Smooth muscle cell (in vitro differentiated cells): ENCODE results near the gene ZNF407. TPM values are rescaled to one million over a fixed set of nuclear protein-coding genes. Genes with fewer than 3 reads are reported as not detected.

Experiments used
- DNase-seq: peaks from one replicate; lab custom pipeline; 2025; ENCODE audit not compliant: unreplicated experiment; lab: John Stamatoyannopoulos, UW
- H2AFZ ChIP-seq: fragments of 200-600 bp; sonication (generic); 2 replicates; pipeline ENCODE4 v1.6.0; 2016; ENCODE audit warnings: antibody characterized with exemption, low read depth, mild to moderate bottlenecking
- H3F3A ChIP-seq: fragments of 200-600 bp; sonication (generic); 2 replicates; pipeline ENCODE4 v1.6.0; 2017; ENCODE audit warnings: antibody characterized with exemption, low read depth
- H3K27ac ChIP-seq: fragments of 200-600 bp; sonication (generic); 2 replicates; pipeline ENCODE4 v1.5.1; 2016; ENCODE audit warnings: low read depth, mild to moderate bottlenecking
- H3K27me3 ChIP-seq: fragments of 200-600 bp; sonication (generic); 2 replicates; pipeline ENCODE4 v1.6.1; 2016; ENCODE audit warnings: low read depth, mild to moderate bottlenecking
- H3K36me3 ChIP-seq: fragments of 200-600 bp; sonication (generic); 2 replicates; pipeline ENCODE4 v1.5.1; 2016; ENCODE audit warnings: low read depth
- H3K4me1 ChIP-seq: fragments of 200-600 bp; sonication (generic); 2 replicates; pipeline ENCODE4 v1.5.1; 2016; ENCODE audit warnings: low read depth
- H3K4me2 ChIP-seq: fragments of 200-600 bp; sonication (generic); 2 replicates; pipeline ENCODE4 v1.6.0; 2016; ENCODE audit warnings: mild to moderate bottlenecking
- H3K4me3 ChIP-seq: fragments of 200-600 bp; sonication (generic); 2 replicates; pipeline ENCODE4 v1.5.1; 2016; ENCODE audit warnings: mild to moderate bottlenecking
- H3K79me2 ChIP-seq: fragments of 200-600 bp; sonication (generic); 2 replicates; pipeline ENCODE4 v1.6.0; 2016; ENCODE audit warnings: low read depth, mild to moderate bottlenecking
- H3K9ac ChIP-seq: fragments of 200-600 bp; sonication (generic); 2 replicates; pipeline ENCODE4 v1.6.0; 2016; ENCODE audit warnings: low read depth
- H3K9me3 ChIP-seq: fragments of 200-600 bp; sonication (generic); replicated peaks from 2 replicates; pipeline ENCODE4 v1.5.1; 2016; ENCODE audit warnings: low read depth
- H4K20me1 ChIP-seq: fragments of 200-600 bp; sonication (generic); 2 replicates; pipeline ENCODE4 v1.6.0; 2016; ENCODE audit warnings: low read depth
- WGBS: methylation state at CpG from one replicate; pipeline ENCODE4 v1.1.7; 2016; ENCODE audit warnings: low lambda C conversion rate; 5-methylcytosine and 5-hydroxymethylcytosine counted together
- polyA plus RNA-seq: library from polyadenylated mRNA; unstranded; fragments of >200 nt; fragmentation: Nextera tagmentation; extraction: Ambion mirVana; gene quantifications from 2 replicates; pipeline ENCODE4 v1.2.1, GENCODE V29; 2016
- total RNA-seq: library from RNA; depleted of rRNA; stranded (reverse); fragments of >200 nt; gene quantifications from 2 replicates; pipeline ENCODE4 v1.2.3, GENCODE V29; 2014
- TF ChIP-seq, protein P1 (sequence below): fragments of 200-600 bp; sonication (generic); IDR thresholded peaks from 2 replicates; pipeline ENCODE4 v1.5.1; 2017; ENCODE audit warnings: borderline replicate concordance, mild to moderate bottlenecking, antibody characterized with exemption; ENCODE audit not compliant: insufficient read depth, poor library complexity, severe bottlenecking

The ZNF407 gene
- total and polyA plus RNA-seq, 2 experiments from 2014 or later, result 4.5 to 11.5 TPM

DNA sequence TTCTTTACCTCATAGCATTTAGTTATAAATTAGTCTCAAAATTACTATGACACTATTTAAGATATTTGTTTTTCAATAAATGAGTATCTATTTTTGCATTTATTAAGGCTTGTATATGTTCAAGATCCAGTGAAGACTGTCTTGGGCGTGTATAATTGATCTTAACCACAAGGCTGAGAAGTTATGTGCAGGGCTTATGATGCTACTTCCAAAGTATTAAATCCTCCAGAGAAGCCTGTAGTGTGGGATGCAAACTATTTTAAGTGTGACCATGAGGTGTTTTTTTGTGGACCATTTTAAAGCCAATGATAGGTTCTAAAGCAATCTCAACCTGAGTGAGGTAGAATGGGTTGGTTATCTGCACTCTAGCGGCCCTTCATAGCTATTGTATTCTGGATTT lies 219.9 kb downstream of the ZNF407 start:
- no peak overlapping the region for H3K4me2 ChIP-seq
- WGBS, result 88% methylated on average over 2 of the region's 2 CpGs
- H2AFZ ChIP-seq, result no peak overlapping the region
- no peaks in the 10 kb centered on the region for H4K20me1 ChIP-seq
- H3K9ac ChIP-seq, result no peak overlapping the region
- H3K27ac ChIP-seq, result no peak overlapping the region
- TF ChIP-seq, protein P1, sequence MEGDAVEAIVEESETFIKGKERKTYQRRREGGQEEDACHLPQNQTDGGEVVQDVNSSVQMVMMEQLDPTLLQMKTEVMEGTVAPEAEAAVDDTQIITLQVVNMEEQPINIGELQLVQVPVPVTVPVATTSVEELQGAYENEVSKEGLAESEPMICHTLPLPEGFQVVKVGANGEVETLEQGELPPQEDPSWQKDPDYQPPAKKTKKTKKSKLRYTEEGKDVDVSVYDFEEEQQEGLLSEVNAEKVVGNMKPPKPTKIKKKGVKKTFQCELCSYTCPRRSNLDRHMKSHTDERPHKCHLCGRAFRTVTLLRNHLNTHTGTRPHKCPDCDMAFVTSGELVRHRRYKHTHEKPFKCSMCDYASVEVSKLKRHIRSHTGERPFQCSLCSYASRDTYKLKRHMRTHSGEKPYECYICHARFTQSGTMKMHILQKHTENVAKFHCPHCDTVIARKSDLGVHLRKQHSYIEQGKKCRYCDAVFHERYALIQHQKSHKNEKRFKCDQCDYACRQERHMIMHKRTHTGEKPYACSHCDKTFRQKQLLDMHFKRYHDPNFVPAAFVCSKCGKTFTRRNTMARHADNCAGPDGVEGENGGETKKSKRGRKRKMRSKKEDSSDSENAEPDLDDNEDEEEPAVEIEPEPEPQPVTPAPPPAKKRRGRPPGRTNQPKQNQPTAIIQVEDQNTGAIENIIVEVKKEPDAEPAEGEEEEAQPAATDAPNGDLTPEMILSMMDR, result no peak
- no peaks in the 10 kb centered on the region for H3K27me3 ChIP-seq
- DNase-seq, result no peak
- no peak overlapping the region for H3K4me3 ChIP-seq
- no peaks in the 10 kb centered on the region for H3K9me3 ChIP-seq
- no peaks in the 10 kb centered on the region for H3K36me3 ChIP-seq
- H3K4me1 ChIP-seq, result peaks cover 16% of the 10 kb centered on the region
- no peaks in the 10 kb centered on the region for H3K79me2 ChIP-seq
- no peaks in the 10 kb centered on the region for H3F3A ChIP-seq

DNA sequence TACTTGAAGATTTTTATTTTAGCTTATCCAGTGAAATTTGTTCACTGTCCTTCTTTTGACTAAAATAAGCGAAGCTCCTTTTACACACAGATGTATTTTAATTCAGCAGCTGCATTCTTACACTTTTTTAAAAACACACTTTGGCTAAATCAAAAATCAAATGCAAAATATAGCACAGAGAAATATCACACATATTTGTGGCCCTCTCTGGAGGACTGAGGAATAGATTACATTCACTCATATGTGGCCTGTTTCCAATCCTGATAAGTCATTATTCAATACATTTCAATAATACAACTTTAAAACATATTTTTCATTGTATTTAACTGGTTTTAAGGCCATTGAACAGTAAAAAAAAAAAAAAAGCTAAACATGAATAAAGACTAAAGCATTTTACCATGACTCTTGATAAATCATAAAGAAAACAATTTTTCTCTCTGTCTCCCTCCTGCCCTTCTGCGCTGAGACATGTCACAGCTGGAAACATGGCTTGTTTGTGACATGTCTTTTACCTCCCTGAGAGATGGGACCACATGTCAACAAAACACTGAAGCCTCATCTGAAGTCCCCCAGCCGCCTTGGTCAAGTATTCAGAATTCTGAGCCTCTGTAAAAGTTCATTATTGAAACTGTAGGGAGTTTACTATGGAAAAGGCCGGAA lies 221.0 kb downstream of the ZNF407 start:
- Histone ChIP-seq H3K4me1 (peaks cover 16% of the 10 kb centered on the region), H2AFZ (no peak overlapping the region), H3K9ac (no peak overlapping the region), H3K27me3 (no peaks in the 10 kb centered on the region), H3K27ac (no peak overlapping the region), H3K36me3 (no peaks in the 10 kb centered on the region), H3K4me2 (no peak overlapping the region), H3F3A (no peaks in the 10 kb centered on the region), H3K79me2 (no peaks in the 10 kb centered on the region), H3K4me3 (no peak overlapping the region), H4K20me1 (no peaks in the 10 kb centered on the region), H3K9me3 (no peaks in the 10 kb centered on the region)
- TF ChIP-seq, protein P1, result no peak
- 94% methylated on average over 4 of the region's 4 CpGs for WGBS
- DNase-seq, result no peak

DNA sequence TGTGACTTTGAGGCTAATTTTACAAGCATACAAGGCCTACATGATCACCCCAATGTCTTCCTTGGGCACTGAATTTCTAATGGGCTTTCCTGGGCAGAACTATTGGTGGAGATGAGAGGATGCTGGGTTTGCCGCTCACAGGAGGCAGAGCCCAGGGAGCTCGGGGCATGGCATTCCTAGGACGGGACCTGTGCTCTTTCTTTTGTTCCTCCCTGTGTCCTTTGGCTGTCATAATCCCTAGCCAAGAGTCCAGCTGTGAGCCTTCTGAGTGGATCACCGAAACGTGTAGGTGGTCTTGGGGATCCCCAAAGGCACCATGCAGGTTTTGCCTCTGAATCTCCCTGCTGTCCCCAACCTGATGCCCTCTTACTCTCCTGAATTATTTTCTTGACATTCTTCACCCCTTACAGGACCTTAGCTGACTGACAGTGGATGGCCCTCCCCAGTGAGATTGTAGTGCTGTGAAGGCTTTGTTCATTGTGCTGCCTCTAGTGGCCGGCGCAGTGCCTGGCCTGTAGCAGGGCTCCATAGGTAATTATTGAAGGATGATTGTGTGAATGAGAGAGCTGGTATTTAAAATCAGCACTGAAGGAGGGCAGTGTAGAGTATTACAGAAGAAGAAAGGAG lies 221.9 kb downstream of the ZNF407 start:
- no peak overlapping the region for H3K9ac ChIP-seq
- H3K9me3 ChIP-seq, result no peaks in the 10 kb centered on the region
- no peak for DNase-seq
- no peaks in the 10 kb centered on the region for H3K79me2 ChIP-seq
- H2AFZ ChIP-seq, result no peak overlapping the region
- TF ChIP-seq, protein P1, result peak; percentile 26
- H3K36me3 ChIP-seq, result no peaks in the 10 kb centered on the region
- H3K4me2 ChIP-seq, result no peak overlapping the region
- no peaks in the 10 kb centered on the region for H4K20me1 ChIP-seq
- no peak overlapping the region for H3K27ac ChIP-seq
- no peaks in the 10 kb centered on the region for H3K27me3 ChIP-seq
- peaks cover 16% of the 10 kb centered on the region for H3K4me1 ChIP-seq
- 55% methylated on average over 7 of the region's 7 CpGs for WGBS
- H3F3A ChIP-seq, result no peaks in the 10 kb centered on the region
- H3K4me3 ChIP-seq, result no peak overlapping the region
